DND-41 (cell line): ENCODE data around the gene STX4.

Source experiments
- ATAC-seq: fragments of 200-7000 bp; cut with Tn5 transposase; 3 replicates; pipeline ENCODE4 v1.9.1; 2021; ENCODE audit warnings: low read depth; ENCODE audit not compliant: insufficient read depth
- DNase-seq: peaks from one replicate; pipeline ENCODE4 v3.0.0-alpha.2; 2020
- H2AFZ ChIP-seq: 2 replicates; pipeline ENCODE4 v1.6.0; 2012; ENCODE audit warnings: low read depth, low read length
- H3K27ac ChIP-seq: 2 replicates; pipeline ENCODE4 v1.5.1; 2012; ENCODE audit warnings: low read length, inconsistent platforms
- H3K27me3 ChIP-seq: fragments of 200-600 bp; sonication (generic); 2 replicates; pipeline ENCODE4 v1.6.0; 2012; ENCODE audit warnings: low read length, mild to moderate bottlenecking, inconsistent platforms; ENCODE audit not compliant: insufficient read depth, poor library complexity
- H3K36me3 ChIP-seq: 2 replicates; pipeline ENCODE4 v1.5.1; 2012; ENCODE audit warnings: low read length, inconsistent platforms; ENCODE audit not compliant: insufficient read depth
- H3K4me1 ChIP-seq: 2 replicates; pipeline ENCODE4 v1.5.1; 2012; ENCODE audit warnings: mild to moderate bottlenecking, low read length; ENCODE audit not compliant: insufficient read depth
- H3K4me2 ChIP-seq: 2 replicates; pipeline ENCODE4 v1.6.0; 2012; ENCODE audit warnings: mild to moderate bottlenecking, moderate library complexity, low read length, inconsistent platforms; ENCODE audit not compliant: insufficient read depth
- H3K4me3 ChIP-seq, 2 experiments: fragments of 200-600 bp in 1 of 2; shearing (Covaris generic) in 1 of 2; 2 replicates each; pipeline ENCODE4 v1.5.1; 2012 to 2016; ENCODE audit warnings: inconsistent platforms in 2 of 2, low read length in 2 of 2, mild to moderate bottlenecking in 2 of 2, low read depth in 1 of 2, moderate library complexity in 1 of 2
- H3K79me2 ChIP-seq: 2 replicates; pipeline ENCODE4 v1.6.0; 2012; ENCODE audit warnings: low read length, inconsistent platforms; ENCODE audit not compliant: insufficient read depth
- H3K9ac ChIP-seq: 2 replicates; pipeline ENCODE4 v1.6.0; 2012; ENCODE audit warnings: low read depth, mild to moderate bottlenecking, inconsistent platforms, low read length, moderate library complexity
- H3K9me3 ChIP-seq: 2 replicates; pipeline ENCODE4 v1.5.1; 2012; ENCODE audit warnings: low read length, moderate library complexity, mild to moderate bottlenecking, inconsistent platforms; ENCODE audit not compliant: insufficient read depth, severe bottlenecking
- H4K20me1 ChIP-seq: 2 replicates; pipeline ENCODE4 v1.6.0; 2012; ENCODE audit warnings: low read length; ENCODE audit not compliant: insufficient read depth
- CTCF ChIP-seq: IDR thresholded peaks from 2 replicates; pipeline ENCODE4 v1.5.1; 2012; ENCODE audit warnings: borderline replicate concordance, low read length, moderate library complexity, mild to moderate bottlenecking; ENCODE audit not compliant: poor library complexity, severe bottlenecking; ENCODE audit errors: extremely low read depth
- EZH2 ChIP-seq: IDR thresholded peaks from 3 replicates; pipeline ENCODE4 v1.6.1; 2012; ENCODE audit warnings: borderline replicate concordance, low read depth, mild to moderate bottlenecking, moderate library complexity, low read length, inconsistent platforms; ENCODE audit not compliant: severe bottlenecking

STX4 gene

GRCh38 chr16:31033709-31034492 lies 543 bp downstream of the STX4 start:
- H3K9ac ChIP-seq, result peak overlapping the region; percentile 79
- peaks cover 23% of the 10 kb centered on the region for H3K4me1 ChIP-seq
- TF ChIP-seq CTCF (no peak), EZH2 (no peak)
- H2AFZ ChIP-seq, result peak overlapping the region; percentile 89
- no peaks in the 10 kb centered on the region for H3K27me3 ChIP-seq
- DNase-seq (peak; percentile 86), ATAC-seq (peak; percentile 73)
- peaks cover 18% of the 10 kb centered on the region for H3K36me3 ChIP-seq
- H3K4me2 ChIP-seq, result peak overlapping the region; percentile 84
- peak overlapping the region; percentile 89 for H3K27ac ChIP-seq
- no peaks in the 10 kb centered on the region for H3K9me3 ChIP-seq
- peaks cover 12% of the 10 kb centered on the region for H3K79me2 ChIP-seq
- H3K4me3 ChIP-seq, result peak overlapping the region; percentile 78 to 83
- H4K20me1 ChIP-seq, result no peaks in the 10 kb centered on the region

GRCh38 chr16:31036691-31037090 lies 3.3 kb downstream of the STX4 start:
- Histone ChIP-seq H3K36me3 (peaks cover 37% of the 10 kb centered on the region), H3K4me2 (no peak overlapping the region), H3K4me3 (no peak overlapping the region), H3K9me3 (no peaks in the 10 kb centered on the region), H4K20me1 (no peaks in the 10 kb centered on the region), H3K4me1 (peaks cover 21% of the 10 kb centered on the region), H2AFZ (no peak overlapping the region), H3K27me3 (no peaks in the 10 kb centered on the region), H3K9ac (no peak overlapping the region), H3K27ac (no peak overlapping the region), H3K79me2 (peaks cover 12% of the 10 kb centered on the region)
- DNase-seq (no peak), ATAC-seq (no peak)
- TF ChIP-seq CTCF (no peak), EZH2 (no peak)

- no peaks in the 10 kb centered on the region for H3K9me3 ChIP-seq
- DNase-seq (no peak), ATAC-seq (no peak)
- H3K9ac ChIP-seq, result no peak overlapping the region
- no peak overlapping the region for H3K27ac ChIP-seq
- no peaks in the 10 kb centered on the region for H4K20me1 ChIP-seq
- H3K27me3 ChIP-seq, result no peaks in the 10 kb centered on the region
- no peak overlapping the region for H3K4me3 ChIP-seq
- no peak overlapping the region for H3K4me2 ChIP-seq
- peaks cover 43% of the 10 kb centered on the region for H3K36me3 ChIP-seq
- H3K79me2 ChIP-seq, result peaks cover 8% of the 10 kb centered on the region
- H3K4me1 ChIP-seq, result peaks cover 6% of the 10 kb centered on the region
- no peak for TF ChIP-seq EZH2
- TF ChIP-seq CTCF, result no peak
- H2AFZ ChIP-seq, result no peak overlapping the region
Observed at GRCh38 chr16:31038993-31039392, 5.6 kb downstream of the STX4 start.
